Mammary epithelial cell (primary cell): ENCODE data around the gene ELF4.

ENCODE experiments used
- CTCF ChIP-seq, 2 donors: IDR thresholded peaks in 1 of 2; conservative IDR thresholded peaks in 1 of 2; 2 replicates each; pipeline ENCODE4 v1.5.1; 2011 to 2012; ENCODE audit warnings: inconsistent platforms in 2 of 2, low read length in 2 of 2, mild to moderate bottlenecking in 2 of 2, control low read depth in 1 of 2, low read depth in 1 of 2; ENCODE audit not compliant: insufficient read depth in 1 of 2; ENCODE audit errors: extremely low read depth in 1 of 2
- EZH2 ChIP-seq: IDR thresholded peaks from 2 replicates; pipeline ENCODE4 v1.6.1; 2012; ENCODE audit warnings: low read length, inconsistent platforms, borderline replicate concordance

GRCh38 chrX:130085551-130086446, 24.5 kb downstream of the ELF4 start:
- TF ChIP-seq EZH2 = no peak
- no peak for TF ChIP-seq CTCF (conservative IDR thresholded peaks at IDR 0.05 in 1 of 2, IDR thresholded peaks at IDR 0.05 in 1 of 2; ENCODE audit: extremely low read depth in 1 of 2, insufficient read depth in 1 of 2, low read depth in 1 of 2, low read length in 2 of 2)
